ENCODE measurements around the gene USP47. TPM values are rescaled to one million over a fixed set of nuclear protein-coding genes. Genes with fewer than 3 reads are reported as not detected.

USP47 gene
- total RNA-seq, 2 experiments from 2014 or later = 42.2 to 44.1 TPM

DNA sequence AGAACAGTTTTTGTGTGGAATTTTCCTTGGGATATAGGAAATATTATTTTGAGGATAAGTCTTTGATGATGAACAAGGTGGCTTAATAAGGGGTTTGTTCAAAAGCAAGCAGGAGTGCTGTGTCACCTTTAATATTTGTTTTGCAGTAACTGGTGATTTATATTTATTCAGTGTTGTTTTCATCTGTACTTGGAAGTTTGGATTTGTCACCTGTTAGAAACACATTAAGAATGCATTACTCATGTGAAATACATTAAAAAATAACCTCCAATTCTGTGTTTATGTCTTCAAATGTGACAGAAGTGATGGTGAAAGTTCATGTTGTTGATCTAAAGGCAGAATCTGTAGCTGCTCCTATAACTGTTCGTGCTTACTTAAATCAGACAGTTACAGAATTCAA, 96.2 kb downstream of the USP47 start:
- Histone ChIP-seq H3K4me1 (ENCODE audit: insufficient read depth, low read length, poor library complexity, severe bottlenecking) (no peaks in the 10 kb centered on the region), H3K9me3 (ENCODE audit: low read length) (no peaks in the 10 kb centered on the region), H3K4me2 (ENCODE audit: low read length) (no peak overlapping the region), H3K36me3 (ENCODE audit: insufficient read depth, low read length) (peaks cover 83% of the 10 kb centered on the region), H2AFZ (ENCODE audit: low read length) (no peak overlapping the region), H4K20me1 (ENCODE audit: insufficient read depth, low read length) (no peaks in the 10 kb centered on the region), H3K27ac (ENCODE audit: low read depth, low read length, poor library complexity, severe bottlenecking) (no peak overlapping the region), H3K79me2 (ENCODE audit: insufficient read depth, low read depth, low read length) (no peaks in the 10 kb centered on the region), H3K9me2 (ENCODE audit: insufficient read depth, low read length) (no peaks in the 10 kb centered on the region), H3K4me3 (ENCODE audit: low read depth, low read length, poor library complexity, severe bottlenecking) (no peak overlapping the region)
- BruUV-seq (replicated peaks) = no TSS peak
- CTCF ChIA-PET (ENCODE audit: unreplicated experiment) = no interaction called here
- intact Hi-C loops (cut with micrococcal nuclease; ENCODE audit: unreplicated experiment) = loop anchor here (10.0 kb wide), 1 partner anchor 63 kb away; no protein-coding TSS in a partner anchor
- no peak for DNase-seq (ENCODE audit: low spot score)
- POLR2A ChIA-PET = no interaction called here
- no peak for TF ChIP-seq EZH2phosphoT487 (IDR thresholded peaks at IDR 0.05; ENCODE audit: borderline replicate concordance, low read depth, low read length)

DNA sequence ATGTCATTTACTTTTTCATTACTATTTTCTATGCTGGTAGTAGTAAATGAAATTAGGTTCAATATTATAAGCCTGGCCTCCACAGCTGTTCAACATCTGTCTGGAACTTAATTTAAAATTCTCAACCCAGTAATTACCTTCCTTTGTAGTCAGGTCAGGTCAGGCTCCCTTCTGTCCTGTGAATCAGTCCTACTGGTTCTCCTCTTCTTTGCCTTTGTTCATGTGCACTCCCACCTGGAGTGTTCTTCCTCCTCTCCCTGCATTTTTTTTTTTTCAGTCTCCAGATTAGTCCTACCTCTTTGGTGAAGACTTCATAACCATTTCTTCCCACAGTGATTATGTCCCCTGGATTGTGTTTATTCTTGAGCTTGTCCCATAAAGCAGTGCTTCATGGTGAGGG, 98.8 kb downstream of the USP47 start:
- POLR2A ChIA-PET = no interaction called here
- Histone ChIP-seq H3K4me2 (ENCODE audit: low read length) (no peak overlapping the region), H2AFZ (ENCODE audit: low read length) (no peak overlapping the region), H3K36me3 (ENCODE audit: insufficient read depth, low read length) (peaks cover 79% of the 10 kb centered on the region), H3K4me3 (ENCODE audit: low read depth, low read length, poor library complexity, severe bottlenecking) (no peak overlapping the region), H3K79me2 (ENCODE audit: insufficient read depth, low read depth, low read length) (no peaks in the 10 kb centered on the region), H3K9me2 (ENCODE audit: insufficient read depth, low read length) (no peaks in the 10 kb centered on the region), H3K9me3 (ENCODE audit: low read length) (no peaks in the 10 kb centered on the region), H3K4me1 (ENCODE audit: insufficient read depth, low read length, poor library complexity, severe bottlenecking) (no peaks in the 10 kb centered on the region), H4K20me1 (ENCODE audit: insufficient read depth, low read length) (no peaks in the 10 kb centered on the region), H3K27ac (ENCODE audit: low read depth, low read length, poor library complexity, severe bottlenecking) (no peak overlapping the region)
- intact Hi-C loops (cut with micrococcal nuclease; ENCODE audit: unreplicated experiment) = no loop called here
- DNase-seq (ENCODE audit: low spot score) = no peak
- CTCF ChIA-PET (ENCODE audit: unreplicated experiment) = no interaction called here
- TF ChIP-seq, protein P1, sequence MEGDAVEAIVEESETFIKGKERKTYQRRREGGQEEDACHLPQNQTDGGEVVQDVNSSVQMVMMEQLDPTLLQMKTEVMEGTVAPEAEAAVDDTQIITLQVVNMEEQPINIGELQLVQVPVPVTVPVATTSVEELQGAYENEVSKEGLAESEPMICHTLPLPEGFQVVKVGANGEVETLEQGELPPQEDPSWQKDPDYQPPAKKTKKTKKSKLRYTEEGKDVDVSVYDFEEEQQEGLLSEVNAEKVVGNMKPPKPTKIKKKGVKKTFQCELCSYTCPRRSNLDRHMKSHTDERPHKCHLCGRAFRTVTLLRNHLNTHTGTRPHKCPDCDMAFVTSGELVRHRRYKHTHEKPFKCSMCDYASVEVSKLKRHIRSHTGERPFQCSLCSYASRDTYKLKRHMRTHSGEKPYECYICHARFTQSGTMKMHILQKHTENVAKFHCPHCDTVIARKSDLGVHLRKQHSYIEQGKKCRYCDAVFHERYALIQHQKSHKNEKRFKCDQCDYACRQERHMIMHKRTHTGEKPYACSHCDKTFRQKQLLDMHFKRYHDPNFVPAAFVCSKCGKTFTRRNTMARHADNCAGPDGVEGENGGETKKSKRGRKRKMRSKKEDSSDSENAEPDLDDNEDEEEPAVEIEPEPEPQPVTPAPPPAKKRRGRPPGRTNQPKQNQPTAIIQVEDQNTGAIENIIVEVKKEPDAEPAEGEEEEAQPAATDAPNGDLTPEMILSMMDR (conservative IDR thresholded peaks at IDR 0.05; ENCODE audit: low read length) = no peak
- TF ChIP-seq EZH2phosphoT487 (IDR thresholded peaks at IDR 0.05; ENCODE audit: borderline replicate concordance, low read depth, low read length) = no peak
- no TSS peak for BruUV-seq (replicated peaks)

DNA sequence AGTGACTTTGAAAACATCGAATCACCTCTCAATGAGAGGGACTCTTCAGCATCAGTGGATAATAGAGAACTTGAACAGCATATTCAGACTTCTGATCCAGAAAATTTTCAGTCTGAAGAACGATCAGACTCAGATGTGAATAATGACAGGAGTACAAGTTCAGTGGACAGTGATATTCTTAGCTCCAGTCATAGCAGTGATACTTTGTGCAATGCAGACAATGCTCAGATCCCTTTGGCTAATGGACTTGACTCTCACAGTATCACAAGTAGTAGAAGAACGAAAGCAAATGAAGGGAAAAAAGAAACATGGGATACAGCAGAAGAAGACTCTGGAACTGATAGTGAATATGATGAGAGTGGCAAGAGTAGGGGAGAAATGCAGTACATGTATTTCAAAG, 100.9 kb downstream of the USP47 start:
- H3K9me2 ChIP-seq (ENCODE audit: insufficient read depth, low read length) = no peaks in the 10 kb centered on the region
- DNase-seq (ENCODE audit: low spot score) = no peak
- no peak overlapping the region for H3K4me2 ChIP-seq (ENCODE audit: low read length)
- no peaks in the 10 kb centered on the region for H3K9me3 ChIP-seq (ENCODE audit: low read length)
- H3K27ac ChIP-seq (ENCODE audit: low read depth, low read length, poor library complexity, severe bottlenecking) = no peak overlapping the region
- no peaks in the 10 kb centered on the region for H3K79me2 ChIP-seq (ENCODE audit: insufficient read depth, low read depth, low read length)
- H3K4me1 ChIP-seq (ENCODE audit: insufficient read depth, low read length, poor library complexity, severe bottlenecking) = no peaks in the 10 kb centered on the region
- TF ChIP-seq, protein P1 (conservative IDR thresholded peaks at IDR 0.05; ENCODE audit: low read length) = no peak
- no peak for TF ChIP-seq EZH2phosphoT487 (IDR thresholded peaks at IDR 0.05; ENCODE audit: borderline replicate concordance, low read depth, low read length)
- no peak overlapping the region for H2AFZ ChIP-seq (ENCODE audit: low read length)
- ChIA-PET POLR2A (no interaction called here), CTCF (ENCODE audit: unreplicated experiment) (interaction anchor here (1.0 to 1.1 kb wide), 2 partner anchors 10 to 24 kb away, joined by 3 read pairs; no protein-coding TSS in a partner anchor)
- intact Hi-C loops (cut with micrococcal nuclease; ENCODE audit: unreplicated experiment) = no loop called here
- H3K4me3 ChIP-seq (ENCODE audit: low read depth, low read length, poor library complexity, severe bottlenecking) = no peak overlapping the region
- no TSS peak for BruUV-seq (replicated peaks)
- peaks cover 84% of the 10 kb centered on the region for H3K36me3 ChIP-seq (ENCODE audit: insufficient read depth, low read length)
- no peaks in the 10 kb centered on the region for H4K20me1 ChIP-seq (ENCODE audit: insufficient read depth, low read length)
